GM19328 (cell line): ENCODE results near the gene ARL8B.

Experiments used
- ATAC-seq: cut with Tn5 transposase; IDR thresholded peaks from one replicate; pipeline ENCODE4 v1.9.1; 2021; ENCODE audit warnings: mild to moderate bottlenecking, moderate library complexity; ENCODE audit not compliant: unreplicated experiment

Gene ARL8B

DNA sequence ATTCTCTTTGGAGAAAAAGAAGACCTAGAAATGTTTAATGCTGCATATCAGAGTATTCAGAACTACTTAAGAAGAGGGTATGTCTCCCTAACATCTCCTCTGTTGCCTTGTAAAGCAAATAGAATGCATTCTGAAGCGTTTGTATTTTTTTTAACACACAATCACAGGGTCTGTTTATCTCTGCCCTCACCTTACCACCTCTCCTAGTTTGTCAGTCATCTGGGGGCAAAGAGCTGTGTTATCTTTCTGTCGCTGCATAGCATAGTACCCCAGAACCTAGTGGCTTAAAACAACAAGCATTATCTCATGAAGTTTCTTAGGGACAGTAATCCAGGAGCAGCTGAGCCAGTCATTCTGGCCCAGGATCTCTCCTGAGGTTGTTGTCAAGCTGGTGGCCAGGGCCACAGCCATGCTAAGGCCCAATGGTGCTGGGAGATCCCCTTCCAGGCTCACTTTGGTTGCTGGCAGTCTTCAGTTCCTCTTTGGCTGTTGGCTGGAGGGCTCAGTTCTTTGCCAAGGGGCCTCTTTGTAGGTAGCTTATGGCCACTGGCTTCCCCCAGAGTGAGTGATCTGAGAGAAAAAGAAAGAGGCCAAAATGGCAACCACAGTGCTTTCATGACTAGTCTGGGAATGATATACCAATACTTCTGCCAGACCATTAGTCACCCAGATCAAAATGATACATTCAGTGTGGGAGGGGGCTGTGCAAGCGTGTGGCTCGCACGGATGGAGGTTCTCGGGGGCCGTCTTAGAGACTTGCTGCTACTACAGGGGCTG lies 83.3 kb downstream of the ARL8B start:
- ATAC-seq, result peak; percentile 97

DNA sequence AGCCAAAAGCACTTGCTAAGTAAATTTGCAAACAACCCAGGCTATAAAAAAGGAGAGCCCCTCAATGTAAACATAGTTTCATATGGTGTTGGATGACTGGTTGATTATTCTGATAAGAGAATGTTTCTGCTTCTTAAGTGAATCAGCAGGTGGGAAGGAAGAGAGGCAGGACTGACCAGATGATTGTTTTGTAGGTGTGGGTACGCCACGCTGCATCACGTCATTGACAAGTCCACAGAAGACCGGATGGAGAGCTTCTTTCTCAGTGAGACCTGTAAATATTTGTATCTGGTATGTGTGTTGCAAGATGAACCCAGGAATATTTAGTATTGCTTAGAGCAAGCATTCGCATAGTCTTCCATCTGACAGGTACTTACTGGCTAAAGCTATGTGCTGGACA lies 88.8 kb downstream of the ARL8B start:
- ATAC-seq, result no peak

DNA sequence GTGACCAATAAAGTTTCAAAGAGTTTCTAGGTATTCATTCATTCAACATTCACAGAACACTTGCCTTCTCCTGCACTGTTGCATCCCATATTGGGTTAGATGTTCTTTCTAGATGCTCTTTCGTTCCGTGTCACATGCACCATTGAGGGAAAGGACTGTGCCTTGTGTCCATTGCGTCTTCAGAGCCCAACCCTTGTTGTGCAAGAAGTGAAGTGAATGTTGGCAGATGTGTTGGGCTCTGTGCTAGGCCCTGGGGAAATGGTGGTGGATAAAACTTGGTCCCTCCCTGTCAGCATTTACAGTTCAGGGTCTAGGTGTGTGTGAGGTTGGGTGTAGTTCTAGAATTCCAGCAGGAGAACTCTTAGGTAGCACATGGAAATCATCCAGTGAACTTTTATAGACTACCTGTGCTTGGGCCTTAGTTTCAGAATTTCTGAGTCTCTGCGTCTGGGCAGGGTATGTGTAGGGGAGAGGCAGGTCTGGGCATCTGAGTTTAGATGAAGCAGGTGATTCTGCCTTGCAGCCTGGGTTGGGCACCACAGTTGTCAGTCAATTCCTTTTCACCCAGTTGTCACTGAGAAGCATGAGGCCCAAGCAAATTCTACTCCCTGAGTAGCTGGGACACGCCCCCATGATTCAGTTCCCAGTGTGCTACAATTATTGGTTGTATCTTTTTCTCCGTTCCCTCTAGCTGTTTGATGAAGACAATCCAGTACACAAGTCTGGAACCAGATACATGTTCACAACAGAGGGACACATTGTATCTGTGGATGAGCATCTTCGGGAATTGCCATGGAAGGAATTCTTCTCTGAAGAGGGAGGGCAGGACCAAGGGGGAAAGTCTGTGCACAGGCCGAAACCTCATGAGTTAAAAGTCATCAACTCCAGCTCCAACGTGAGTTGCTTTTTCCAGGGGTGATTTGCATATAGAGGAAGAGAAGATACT lies 90.8 kb downstream of the ARL8B start:
- ATAC-seq, result no peak

DNA sequence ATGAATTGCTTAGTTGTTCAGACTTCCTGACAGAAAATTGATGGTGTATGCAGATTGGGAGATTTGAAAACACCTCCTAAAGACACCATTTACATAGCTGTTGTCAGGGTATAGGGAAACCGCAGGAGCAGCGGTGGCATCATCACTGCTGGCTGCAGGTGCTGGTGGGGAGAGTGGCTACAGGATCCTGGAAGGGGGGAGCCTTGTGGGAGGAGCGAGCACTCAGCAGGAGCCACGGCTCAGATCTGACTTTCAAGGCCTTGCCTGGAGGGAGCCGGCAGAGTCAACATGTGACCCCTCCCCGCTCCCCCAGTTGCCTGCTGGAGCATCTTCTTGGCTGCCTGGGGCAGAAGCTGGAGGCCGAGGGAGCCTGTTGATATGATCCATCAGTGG lies 91.5 kb downstream of the ARL8B start:
- no peak for ATAC-seq

DNA sequence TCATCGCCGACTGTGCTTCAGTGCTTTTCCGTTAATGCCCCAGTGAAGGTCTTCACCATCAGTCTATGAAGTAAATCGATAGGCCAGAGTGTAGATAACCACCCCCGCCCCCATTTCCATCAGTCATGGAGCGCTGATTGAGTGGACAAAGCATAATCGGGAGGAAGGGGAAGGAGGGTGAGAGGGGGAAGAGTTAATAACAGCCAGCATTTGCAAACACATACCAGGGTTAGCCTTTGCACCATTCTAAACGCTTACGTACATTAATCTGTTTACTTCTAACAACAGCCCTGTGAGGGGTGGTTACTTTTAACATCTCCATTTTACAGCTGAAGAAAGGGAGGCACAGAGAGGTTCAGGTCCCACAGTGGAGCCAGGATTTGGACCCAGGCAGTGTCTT lies 92.3 kb downstream of the ARL8B start:
- ATAC-seq, result no peak

DNA sequence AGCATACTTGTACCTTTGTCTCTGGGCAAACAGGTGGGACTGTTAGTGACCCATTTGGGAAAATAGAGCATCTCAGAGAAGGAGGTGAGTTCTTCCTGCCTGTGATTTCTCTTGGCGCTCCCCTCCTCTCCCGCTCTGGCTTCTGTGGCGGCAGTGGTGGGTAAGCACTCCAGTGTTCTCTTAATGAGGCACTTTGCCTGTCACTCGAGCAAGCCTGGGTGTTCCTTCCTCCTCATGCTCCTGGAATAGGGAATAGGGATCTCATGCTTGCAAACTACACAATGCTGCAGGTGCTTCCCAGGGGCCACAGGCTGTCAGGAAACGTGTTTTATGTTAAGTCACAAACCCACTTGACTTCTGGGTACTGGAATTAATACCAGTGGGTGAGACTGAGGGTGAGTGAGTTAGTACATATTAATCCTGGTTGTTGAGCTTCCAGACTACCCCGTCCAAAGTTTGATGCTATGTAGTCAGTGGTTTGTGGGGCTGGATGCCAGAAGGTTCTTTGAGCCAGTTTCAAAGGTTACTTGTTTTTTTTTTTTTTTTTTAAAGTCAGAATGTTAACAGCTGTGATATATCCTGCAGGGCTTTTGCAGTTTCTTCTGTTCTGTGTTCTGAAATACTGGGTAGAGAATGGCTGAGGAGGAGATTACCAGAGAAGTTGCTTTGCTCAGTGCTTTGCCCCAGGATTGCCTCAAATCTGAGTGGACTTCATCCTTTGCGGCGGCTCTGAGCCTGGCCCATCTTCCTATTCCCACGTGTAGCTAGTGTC lies 95.9 kb downstream of the ARL8B start:
- no peak for ATAC-seq

DNA sequence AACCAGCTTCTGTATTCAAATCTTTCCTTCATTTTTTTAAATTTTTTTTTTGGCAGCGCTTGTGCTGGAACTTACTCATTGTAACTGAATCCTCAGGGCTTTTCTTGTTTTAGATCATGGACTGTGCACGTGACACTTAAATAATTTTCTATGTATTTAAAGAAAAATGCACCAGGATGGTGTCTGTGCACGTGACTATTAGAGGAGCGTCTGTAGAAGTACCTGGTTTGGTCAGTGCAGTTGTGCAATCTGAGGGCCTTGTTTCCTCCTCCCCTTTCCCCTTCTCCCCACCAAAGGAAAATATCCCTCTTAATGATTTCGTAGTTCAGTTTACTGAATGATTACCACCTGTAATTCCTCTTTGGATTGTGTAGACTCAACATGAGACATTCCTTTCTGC lies 96.7 kb downstream of the ARL8B start:
- ATAC-seq, result no peak

DNA sequence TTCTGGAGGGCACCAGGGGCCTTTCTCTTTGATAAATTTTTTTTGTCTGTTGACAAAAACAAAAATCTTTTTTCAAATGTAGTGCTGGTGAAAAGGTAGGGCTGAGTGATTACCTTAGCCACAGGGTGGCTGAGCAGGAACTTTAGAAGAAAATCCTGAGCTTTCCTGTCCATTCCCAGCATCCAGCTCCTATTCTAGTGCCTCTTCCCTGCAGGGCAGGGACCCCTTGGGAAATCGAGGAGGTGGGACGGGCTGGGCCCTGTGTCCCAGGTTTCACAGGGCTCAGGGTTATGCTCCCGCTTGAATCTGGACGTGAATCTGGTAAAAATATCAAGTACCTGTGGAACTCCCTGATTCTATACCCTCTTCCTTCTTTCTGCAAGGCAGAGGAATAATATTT lies 97.1 kb downstream of the ARL8B start:
- no peak for ATAC-seq

DNA sequence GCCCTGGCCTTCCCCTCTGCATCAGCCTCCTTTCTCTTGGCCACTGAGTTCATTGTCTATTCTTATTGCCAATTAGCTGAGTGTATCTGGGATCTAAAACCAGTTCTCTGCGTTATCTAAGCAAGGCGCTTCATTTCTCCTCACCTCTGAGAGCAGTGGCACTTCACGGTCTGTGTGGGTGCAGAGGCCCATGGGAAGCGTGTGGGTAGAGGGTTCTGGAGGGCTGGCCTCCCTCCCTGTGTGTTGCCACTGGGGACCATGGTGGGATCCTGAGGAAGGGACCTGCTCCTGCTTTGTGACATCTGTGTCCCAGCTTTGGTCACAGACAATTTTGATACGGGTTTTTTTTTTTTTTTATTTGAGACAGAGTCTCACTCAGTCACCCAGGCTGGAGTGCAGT lies 98.1 kb downstream of the ARL8B start:
- ATAC-seq, result no peak

DNA sequence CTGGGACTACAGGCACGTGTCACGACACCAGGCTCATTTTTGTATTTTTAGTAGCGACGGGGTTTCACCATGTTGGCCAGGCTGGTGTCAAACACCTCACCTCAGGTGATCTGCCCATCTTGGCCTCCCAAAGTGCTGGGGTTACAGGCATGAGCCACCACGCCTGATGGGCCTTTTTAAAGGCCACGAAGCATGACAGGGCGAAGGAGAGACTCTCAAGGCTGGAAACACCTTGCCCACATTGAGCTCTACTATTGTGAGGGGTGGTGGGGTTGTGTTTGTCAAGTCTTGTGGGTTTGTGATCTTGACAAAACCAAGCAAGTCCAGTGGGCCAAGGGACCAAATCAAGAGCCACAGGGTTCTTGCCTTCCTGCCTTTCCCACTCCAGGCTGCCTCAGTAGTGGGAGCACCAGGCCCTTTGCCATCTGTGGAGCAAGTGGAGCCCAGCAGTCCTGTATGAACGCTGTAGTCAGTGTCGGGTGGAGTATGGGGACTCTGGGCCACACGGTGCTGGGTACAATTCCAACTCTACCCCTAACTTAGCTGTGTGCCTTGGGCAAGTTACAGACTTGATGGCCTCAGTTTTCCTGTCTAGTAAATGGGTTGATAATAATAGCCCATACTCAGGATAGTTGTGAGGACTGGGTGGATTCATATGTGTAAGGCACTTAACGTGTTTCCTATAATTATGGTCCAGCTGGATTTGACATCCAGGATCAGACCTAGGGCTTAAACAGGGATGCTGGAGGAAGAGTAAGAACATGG lies 98.8 kb downstream of the ARL8B start:
- ATAC-seq, result no peak

DNA sequence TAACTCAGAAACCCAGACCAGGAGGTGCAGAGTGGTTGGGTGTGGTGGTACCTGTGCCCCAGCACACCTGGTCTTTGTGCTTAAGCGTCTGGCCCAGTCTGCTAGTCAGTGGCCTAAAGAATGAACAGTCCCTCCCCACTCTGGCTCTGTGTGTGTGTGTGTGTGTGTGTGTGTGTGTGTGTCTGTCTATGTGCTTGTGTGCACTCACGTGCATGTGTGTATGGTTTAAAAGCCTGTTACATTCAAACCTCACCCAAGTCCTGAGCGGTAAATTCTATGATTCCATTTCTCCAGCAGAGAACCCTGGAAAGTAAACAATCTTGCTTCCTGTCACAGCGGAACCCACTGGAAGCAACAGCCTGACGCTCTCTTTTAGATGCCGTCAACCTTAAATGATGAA lies 99.6 kb downstream of the ARL8B start:
- no peak for ATAC-seq

DNA sequence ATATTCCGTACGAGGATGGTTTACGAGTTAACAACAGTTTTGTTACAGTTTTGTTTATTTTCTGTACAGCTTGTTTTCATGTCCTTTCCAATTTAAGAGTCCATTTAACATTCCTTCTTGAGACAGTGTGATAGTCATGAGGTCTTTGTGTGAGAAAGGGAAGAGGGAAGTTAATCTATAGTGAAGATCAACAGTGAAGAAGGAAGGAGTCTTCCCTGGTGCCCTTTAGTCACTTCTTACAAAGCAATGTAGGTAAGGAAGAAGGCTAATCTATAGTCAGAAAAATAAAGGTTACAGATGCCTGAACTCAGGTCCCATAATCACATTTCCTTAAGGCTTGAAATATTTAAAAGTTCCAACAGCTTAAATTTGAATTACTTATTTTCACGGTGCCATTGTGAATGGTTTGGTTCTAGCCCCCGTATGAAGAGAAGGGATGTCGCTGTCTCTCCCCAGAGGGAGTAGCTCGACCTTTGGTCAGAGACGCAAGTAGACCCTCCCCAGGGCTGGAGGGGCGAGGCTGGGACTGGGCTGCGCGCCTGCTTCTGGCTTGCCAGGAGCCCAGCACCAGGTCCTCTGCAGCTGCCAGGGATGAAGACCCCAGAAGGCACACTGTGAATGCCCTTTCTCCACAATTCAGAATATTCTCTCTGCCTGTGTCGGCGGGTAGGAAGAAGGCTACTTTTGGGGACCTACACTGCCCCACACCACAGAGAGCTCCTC lies 100.4 kb downstream of the ARL8B start:
- ATAC-seq, result no peak

DNA sequence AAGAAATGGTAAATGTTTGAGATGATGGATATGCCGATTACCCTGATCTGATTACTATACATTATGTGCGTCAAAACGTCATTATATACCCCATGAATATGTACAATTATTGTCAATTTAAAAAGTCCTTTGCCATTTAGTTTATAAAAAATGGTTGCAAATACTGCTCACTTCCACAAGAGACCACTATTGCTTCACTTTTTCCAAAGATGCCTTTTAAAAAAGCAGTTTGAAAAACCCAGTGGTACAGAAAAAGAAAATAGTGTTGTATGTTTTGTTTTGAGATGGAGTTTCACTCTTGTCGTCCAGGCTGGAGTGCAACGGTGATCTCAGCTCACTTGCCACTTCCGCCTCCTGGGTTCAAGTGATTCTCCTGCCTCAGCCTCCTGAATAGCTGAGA lies 104.7 kb downstream of the ARL8B start:
- ATAC-seq, result no peak

DNA sequence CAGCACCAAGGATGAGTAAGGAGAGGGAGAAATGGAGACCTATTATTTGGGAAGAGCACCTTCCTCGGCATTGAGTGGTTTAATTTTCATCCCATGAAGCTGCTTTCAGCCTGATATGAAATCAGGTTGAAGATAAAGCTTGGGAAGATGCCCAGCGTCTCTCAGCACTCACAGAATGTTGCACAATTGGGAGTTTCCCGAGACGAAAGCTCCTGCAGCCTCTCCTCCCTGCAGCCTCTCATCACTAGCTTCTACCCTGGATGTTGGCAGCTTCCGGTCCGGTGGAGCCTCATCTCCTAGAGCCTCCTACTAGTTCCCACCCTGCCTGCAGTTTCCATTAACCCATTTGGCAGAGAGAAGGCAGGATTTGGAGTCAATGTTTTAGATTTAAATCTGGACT lies 105.7 kb downstream of the ARL8B start:
- ATAC-seq, result no peak

DNA sequence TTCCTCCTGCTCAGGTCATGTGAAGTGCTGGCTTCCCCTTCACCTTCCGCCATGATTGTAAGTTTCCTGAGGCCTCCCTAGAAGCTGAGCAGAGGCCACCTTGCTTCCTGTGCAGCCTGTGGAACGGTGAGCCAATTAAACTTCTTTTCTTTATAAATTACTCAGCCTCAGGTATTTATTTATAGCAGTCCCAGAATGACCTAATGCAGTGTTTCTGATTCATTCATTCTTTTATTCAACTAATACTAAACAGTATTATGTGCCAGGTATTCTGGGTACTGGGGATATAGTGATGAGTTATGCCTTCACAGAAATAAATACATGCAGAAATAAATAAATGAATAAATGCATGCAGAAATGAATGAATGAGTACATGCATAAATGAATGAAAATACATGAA lies 107.3 kb downstream of the ARL8B start:
- no peak for ATAC-seq
